Lung (tissue), 12 donors: Measurements from ENCODE around the gene TCEA2. TPM values are rescaled to one million over a fixed set of nuclear protein-coding genes. Genes with fewer than 3 reads are reported as not detected.
A peak's percentile ranks its signal among the peaks of the same experiment; 100 is the strongest.

ENCODE experiments used
- ATAC-seq: fragments of 200-7000 bp; cut with Tn5 transposase; one replicate; pipeline ENCODE4 v1.9.1; 2020; ENCODE audit warnings: moderate number of reproducible peaks; ENCODE audit not compliant: insufficient read depth, low FRiP score
- DNase-seq, 3 donors: peaks; one replicate each; pipeline ENCODE4 v3.0.0-alpha.2; 2013 to 2017
- H3K27ac ChIP-seq, 2 donors: one replicate each; pipeline ENCODE4 v1.5.1; 2013; ENCODE audit warnings: mild to moderate bottlenecking in 2 of 2, moderate library complexity in 2 of 2, control low read depth in 1 of 2, inconsistent platforms in 1 of 2, low read depth in 1 of 2, low read length in 1 of 2
- H3K27me3 ChIP-seq, 3 donors: one replicate each; pipeline ENCODE4 v1.5.1; 2013; ENCODE audit warnings: low read length in 2 of 3; ENCODE audit not compliant: control insufficient read depth in 3 of 3, insufficient read depth in 3 of 3
- H3K36me3 ChIP-seq, 4 donors: one replicate each; pipeline ENCODE4 v1.5.1; 2013; ENCODE audit warnings: low read length in 4 of 4, mild to moderate bottlenecking in 1 of 4, moderate library complexity in 1 of 4; ENCODE audit not compliant: control insufficient read depth in 4 of 4, insufficient read depth in 4 of 4
- H3K4me1 ChIP-seq, 5 donors: one replicate each; pipeline ENCODE4 v1.5.1; 2013; ENCODE audit warnings: low read length in 5 of 5, mild to moderate bottlenecking in 2 of 5, moderate library complexity in 1 of 5; ENCODE audit not compliant: control insufficient read depth in 5 of 5, insufficient read depth in 5 of 5
- H3K4me3 ChIP-seq: one replicate; pipeline ENCODE4 v1.5.1; 2013; ENCODE audit warnings: mild to moderate bottlenecking, control low read depth, moderate library complexity
- H3K9ac ChIP-seq, 2 donors: one replicate each; pipeline ENCODE4 v1.5.1; 2013; ENCODE audit warnings: low read length in 2 of 2, control low read depth in 1 of 2; ENCODE audit not compliant: insufficient read depth in 1 of 2
- H3K9me3 ChIP-seq, 4 donors: one replicate each; pipeline ENCODE4 v1.5.1; 2013; ENCODE audit warnings: low read length in 3 of 4, mild to moderate bottlenecking in 1 of 4, moderate library complexity in 1 of 4; ENCODE audit not compliant: control insufficient read depth in 4 of 4, insufficient read depth in 3 of 4
- CTCF ChIP-seq: IDR thresholded peaks from 2 replicates; pipeline ENCODE4 v1.5.1; 2012; ENCODE audit warnings: mild to moderate bottlenecking; ENCODE audit errors: control extremely low read depth, extremely low read depth
- WGBS, 2 donors: extraction: QIAGEN DNeasy Blood & Tissue Kit; methylation state at CpG; one replicate each; pipeline ENCODE4 v1.1.7; 2013; 5-methylcytosine and 5-hydroxymethylcytosine counted together
- polyA plus RNA-seq, 2 donors: library from polyadenylated mRNA; stranded (reverse); fragments of 200-250 nt; gene quantifications; one replicate each; pipeline ENCODE4 v1.2.1, GENCODE V29; 2013
- total RNA-seq, 2 donors: library from RNA; depleted of rRNA in 1 of 2; stranded (reverse); fragments of >200 nt in 1 of 2; gene quantifications; one replicate each; pipeline ENCODE4 v1.2.1, GENCODE V29; 2014 to 2021
- donor health status: control.
- donor health status: control.
- donor health status: Bipolar disorder and iron deficiency.
- donor health status: healthy.
- donor health status: DM: yes; HTN: yes; CAD: no.

TCEA2 gene
- total and polyA plus RNA-seq, 4 donors: 18.3 to 32.9 (median 30.7) TPM

DNA sequence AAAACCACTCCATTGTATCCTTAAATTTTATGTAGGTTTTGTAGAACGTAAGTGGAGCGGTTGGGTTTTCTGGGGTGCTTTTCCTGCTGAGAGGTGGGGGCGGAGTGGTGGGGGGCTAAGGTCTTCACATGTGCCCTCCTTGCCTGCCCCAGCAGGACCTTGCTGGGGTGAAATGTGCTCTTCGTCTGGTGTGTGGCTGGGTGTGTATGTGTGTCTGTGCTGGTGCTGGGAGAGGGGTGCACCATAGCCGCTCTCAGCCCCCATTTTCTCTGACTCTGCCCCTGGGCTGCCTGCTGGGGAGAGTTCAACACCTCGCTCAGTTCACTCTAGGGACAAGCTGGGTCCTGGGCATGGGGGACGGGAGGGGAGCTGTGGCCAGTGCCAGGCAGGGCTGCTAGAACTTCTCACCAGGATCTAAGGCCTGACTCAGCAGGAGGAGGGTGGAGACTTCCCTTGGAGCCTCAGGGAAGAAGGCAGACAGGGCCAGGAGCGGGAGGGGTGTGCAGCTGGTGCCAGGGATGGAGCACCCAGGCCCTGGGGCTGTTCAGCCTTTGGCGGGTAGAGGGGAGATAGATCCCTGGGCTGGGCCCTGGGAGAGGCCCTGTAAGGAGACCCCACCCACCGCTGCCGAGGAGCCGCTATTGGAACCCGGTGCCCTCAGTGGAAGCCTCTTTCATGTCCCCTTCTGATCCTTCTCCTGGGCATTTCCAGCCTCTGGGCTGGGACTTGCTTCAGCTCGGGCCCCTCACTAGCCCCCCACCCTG lies 18.3 kb upstream of the TCEA2 start:
- no peak overlapping the region for H3K4me3 ChIP-seq
- H3K27ac ChIP-seq: peak overlapping the region; percentile 38 to 46
- H3K9ac ChIP-seq: no peak overlapping the region
- DNase-seq (no peak), ATAC-seq (no peak)
- no peak for TF ChIP-seq CTCF
- peaks cover 0 to 3% (median 0%) of the 10 kb centered on the region in 4 donors for H3K9me3 ChIP-seq
- peaks cover 0 to 54% (median 17%) of the 10 kb centered on the region in 3 donors for H3K27me3 ChIP-seq
- 60 to 74% methylated on average over 14 of the region's 14 CpGs for WGBS, 2 donors
- H3K36me3 ChIP-seq: peaks cover 0 to 8% (median 1%) of the 10 kb centered on the region in 4 donors
- H3K4me1 ChIP-seq: peaks cover 0 to 30% (median 7%) of the 10 kb centered on the region in 5 donors

GRCh38 chr20:64045346-64046011 lies 17.5 kb upstream of the TCEA2 start:
- Histone ChIP-seq H3K9ac (no peak overlapping the region), H3K27ac (peak overlapping the region; percentile 38 to 46), H3K4me3 (no peak overlapping the region), H3K27me3 (peaks cover 0 to 60% (median 10%) of the 10 kb centered on the region in 3 donors), H3K9me3 (peaks cover 0 to 3% (median 0%) of the 10 kb centered on the region in 4 donors), H3K36me3 (peaks cover 0 to 8% (median 1%) of the 10 kb centered on the region in 4 donors), H3K4me1 (peaks cover 0 to 34% (median 8%) of the 10 kb centered on the region in 5 donors)
- no peak for DNase-seq
- 57 to 78% methylated on average over 11 of the region's 11 CpGs for WGBS, 2 donors
- TF ChIP-seq CTCF: no peak
- no peak for ATAC-seq

DNA sequence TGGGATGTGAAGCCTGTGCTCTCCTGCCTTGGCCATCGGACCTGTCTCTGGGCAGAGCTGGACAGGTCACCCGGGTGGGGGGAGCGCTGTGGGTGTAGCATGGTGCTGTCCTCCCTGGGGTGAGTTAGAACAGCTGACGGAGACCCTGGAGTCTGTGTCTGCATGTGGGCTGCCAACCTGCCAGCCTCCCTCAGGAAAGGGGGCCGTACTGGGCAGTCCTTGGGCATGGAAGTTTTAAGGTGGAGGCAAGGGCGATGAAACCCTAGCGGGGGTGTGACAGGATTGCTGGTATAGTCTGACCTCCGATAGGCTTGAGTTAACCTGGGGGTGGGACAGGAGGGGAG lies 16.0 kb upstream of the TCEA2 start:
- H3K4me3 ChIP-seq: peak overlapping the region; percentile 54
- WGBS, 2 donors: 70 to 73% methylated on average over 8 of the region's 8 CpGs
- no peak for ATAC-seq
- H3K27me3 ChIP-seq: peaks cover 2 to 46% (median 7%) of the 10 kb centered on the region in 3 donors
- H3K27ac ChIP-seq: peak overlapping the region; percentile 41 to 62
- peaks cover 0 to 3% (median 0%) of the 10 kb centered on the region in 4 donors for H3K9me3 ChIP-seq
- H3K36me3 ChIP-seq: peaks cover 0 to 8% (median 1%) of the 10 kb centered on the region in 4 donors
- no peak overlapping the region for H3K9ac ChIP-seq
- H3K4me1 ChIP-seq: peaks cover 0 to 36% (median 3%) of the 10 kb centered on the region in 5 donors
- no peak for DNase-seq
- TF ChIP-seq CTCF: no peak
